Measurements from ENCODE around the gene OR8B3.
"Not testable (repeated sequence)": the region's sequence is repeated elsewhere in the genome, so short reads cannot be mapped to it uniquely, and the experiment has no call there.

OR8B3 gene

GRCh38 chr11:124398924-124399323 lies at the start of gene OR8B3:
OR8B3 (minus strand) TSS chr11:124399024; CDS start chr11:124397351, 1,673 bp downstream.
- no peak for DNase-seq (ENCODE audit: low read depth, low spot score)

GRCh38 chr11:124446916-124447315 lies 48.1 kb upstream of the OR8B3 start:
- no peak for DNase-seq (ENCODE audit: low read depth, low spot score)

GRCh38 chr11:124445646-124446150 lies 46.9 kb upstream of the OR8B3 start, which contains the start of gene OR8B8:
OR8B8 (minus strand) TSS chr11:124445696; CDS start chr11:124441085, 4,611 bp downstream.
- no peak for DNase-seq (ENCODE audit: low read depth, low spot score)

- DNase-seq (ENCODE audit: low read depth, low spot score) = no peak
These were observed 44.0 kb upstream of the OR8B3 start for GRCh38 chr11:124442847-124443246.

GRCh38 chr11:124442442-124442841 lies 43.6 kb upstream of the OR8B3 start:
- no peak for DNase-seq (ENCODE audit: low read depth, low spot score)

- no peak for DNase-seq (ENCODE audit: low read depth, low spot score)
These were observed 42.7 kb upstream of the OR8B3 start for GRCh38 chr11:124441519-124441918.

- DNase-seq (ENCODE audit: low read depth, low spot score) = no peak
These were observed 42.3 kb upstream of the OR8B3 start for GRCh38 chr11:124441081-124441480.

GRCh38 chr11:124440608-124441007 lies 41.8 kb upstream of the OR8B3 start:
- DNase-seq (ENCODE audit: low read depth, low spot score) = no peak

- no peak for DNase-seq (ENCODE audit: low read depth, low spot score)
These were observed 35.9 kb upstream of the OR8B3 start for GRCh38 chr11:124434699-124435098.

GRCh38 chr11:124429599-124429998 lies 30.8 kb upstream of the OR8B3 start:
- no peak for DNase-seq (ENCODE audit: low read depth, low spot score)

- DNase-seq (ENCODE audit: low read depth, low spot score) = no peak
These were observed 25.6 kb upstream of the OR8B3 start, which contains the start of gene OR8B4 for GRCh38 chr11:124424384-124424921. OR8B4 (minus strand) TSS chr11:124424871; CDS start chr11:124424871, 0 bp downstream.

GRCh38 chr11:124421043-124421442 lies 22.2 kb upstream of the OR8B3 start:
- no peak for DNase-seq (ENCODE audit: low read depth, low spot score)

- no peak for DNase-seq (ENCODE audit: low read depth, low spot score)
These were observed 16.6 kb upstream of the OR8B3 start for GRCh38 chr11:124415356-124415923.

- DNase-seq (ENCODE audit: low read depth, low spot score) = no peak
These were observed 11.1 kb upstream of the OR8B3 start for GRCh38 chr11:124409906-124410305.

GRCh38 chr11:124405581-124405980 lies 6.8 kb upstream of the OR8B3 start:
- no peak for DNase-seq (ENCODE audit: low read depth, low spot score)

GRCh38 chr11:124403186-124403585 lies 4.4 kb upstream of the OR8B3 start:
- DNase-seq (ENCODE audit: low read depth, low spot score) = not testable (repeated sequence)

- DNase-seq (ENCODE audit: low read depth, low spot score) = peak; percentile 12
These were observed 3.6 kb upstream of the OR8B3 start for GRCh38 chr11:124402326-124402922.

GRCh38 chr11:124396847-124397246 lies 2.0 kb downstream of the OR8B3 start:
- not testable (repeated sequence) for DNase-seq (ENCODE audit: low read depth, low spot score)

- no peak for DNase-seq (ENCODE audit: low read depth, low spot score)
These were observed 4.4 kb downstream of the OR8B3 start for GRCh38 chr11:124394408-124394807.

- DNase-seq (ENCODE audit: low read depth, low spot score) = no peak
These were observed 14.4 kb downstream of the OR8B3 start, which contains the start of gene OR8B2 for GRCh38 chr11:124384399-124384798. OR8B2 (minus strand) TSS chr11:124384499; CDS start chr11:124383343, 1,156 bp downstream.

- DNase-seq (ENCODE audit: low read depth, low spot score) = not testable (repeated sequence)
These were observed 16.0 kb downstream of the OR8B3 start for GRCh38 chr11:124382857-124383256.

- no peak for DNase-seq (ENCODE audit: low read depth, low spot score)
These were observed 18.2 kb downstream of the OR8B3 start for GRCh38 chr11:124380585-124380984.

- DNase-seq (ENCODE audit: low read depth, low spot score) = no peak
These were observed 22.5 kb downstream of the OR8B3 start for GRCh38 chr11:124376280-124376679.
